SK-N-SH treated with all-trans-retinoic acid at 6 μM for 48 hours (cell line): ENCODE measurements around the gene PCDHGB6.

ENCODE experiments used
- ATAC-seq: fragments of 200-7000 bp; cut with Tn5 transposase; 3 replicates; pipeline ENCODE4 v1.9.1; 2020; ENCODE audit warnings: mild to moderate bottlenecking, moderate library complexity
- ARNTL ChIP-seq: fragments of 450-650 bp; formaldehyde crosslinking; IDR thresholded peaks from 2 replicates; pipeline ENCODE4 v1.5.0; 2020; ENCODE audit warnings: low read depth, mild to moderate bottlenecking, moderate library complexity, borderline replicate concordance
- BACH2 ChIP-seq: fragments of 250-450 bp; sonication (Bioruptor Pico); IDR thresholded peaks from 2 replicates; pipeline ENCODE4 v1.9.0; 2021; ENCODE audit warnings: mild to moderate bottlenecking, borderline replicate concordance
- CSDC2 ChIP-seq: fragments of 250-450 bp; sonication (Bioruptor Pico); IDR thresholded peaks from 2 replicates; pipeline ENCODE4 v1.5.0; 2020; ENCODE audit warnings: mild to moderate bottlenecking, moderate library complexity
- ESRRG ChIP-seq: fragments of 250-450 bp; sonication (Bioruptor Pico); IDR thresholded peaks from 2 replicates; pipeline ENCODE4 v1.6.1; 2021; ENCODE audit warnings: mild to moderate bottlenecking
- ISL1 ChIP-seq: fragments of 250-450 bp; sonication (Bioruptor Pico); IDR thresholded peaks from 2 replicates; pipeline ENCODE4 v2.1.2; 2022; ENCODE audit warnings: mild to moderate bottlenecking, moderate library complexity
- OSR1 ChIP-seq: fragments of 250-450 bp; sonication (Bioruptor Pico); IDR thresholded peaks from 2 replicates; pipeline ENCODE4 v1.8.0; 2022; ENCODE audit warnings: moderate library complexity, mild to moderate bottlenecking, inconsistent platforms
- RARB ChIP-seq: fragments of 250-450 bp; sonication (Bioruptor Pico); IDR thresholded peaks from 2 replicates; pipeline ENCODE4 v1.8.0; 2021; ENCODE audit warnings: mild to moderate bottlenecking, moderate library complexity
- SNAI2 ChIP-seq: fragments of 250-450 bp; sonication (Bioruptor Pico); IDR thresholded peaks from 2 replicates; pipeline ENCODE4 v1.5.0; 2020; ENCODE audit warnings: mild to moderate bottlenecking, moderate library complexity
- TCF4 ChIP-seq: fragments of 250-450 bp; sonication (Bioruptor Pico); IDR thresholded peaks from 2 replicates; pipeline ENCODE4 v1.8.0; 2021; ENCODE audit warnings: mild to moderate bottlenecking, moderate library complexity, borderline replicate concordance
- TOX ChIP-seq: fragments of 250-450 bp; sonication (Bioruptor Pico); IDR thresholded peaks from 2 replicates; pipeline ENCODE4 v1.8.0; 2021; ENCODE audit warnings: mild to moderate bottlenecking, moderate library complexity, borderline replicate concordance
- ZC3H10 ChIP-seq: fragments of 250-450 bp; sonication (Bioruptor Pico); IDR thresholded peaks from 2 replicates; pipeline ENCODE4 v1.5.1; 2021; ENCODE audit warnings: mild to moderate bottlenecking, moderate library complexity
- ZFP3 ChIP-seq: fragments of 250-450 bp; sonication (Bioruptor Pico); IDR thresholded peaks from 2 replicates; pipeline ENCODE4 v1.5.0; 2020; ENCODE audit warnings: mild to moderate bottlenecking, moderate library complexity
- ZFP30 ChIP-seq: fragments of 450-650 bp; formaldehyde crosslinking; IDR thresholded peaks from 2 replicates; pipeline ENCODE4 v1.5.0; 2022; ENCODE audit warnings: mild to moderate bottlenecking, moderate library complexity
- ZNF70 ChIP-seq: fragments of 450-650 bp; formaldehyde crosslinking; IDR thresholded peaks from 2 replicates; pipeline ENCODE4 v1.5.0; 2020; ENCODE audit warnings: mild to moderate bottlenecking, moderate library complexity
- ZNF8 ChIP-seq: fragments of 450-650 bp; formaldehyde crosslinking; IDR thresholded peaks from 2 replicates; pipeline ENCODE4 v1.5.0; 2020; ENCODE audit warnings: mild to moderate bottlenecking, moderate library complexity
- TF ChIP-seq, protein P1 (sequence below): fragments of 250-450 bp; sonication (Bioruptor Pico); IDR thresholded peaks from 2 replicates; pipeline ENCODE4 v1.8.0; 2021; ENCODE audit warnings: low read depth, mild to moderate bottlenecking, moderate library complexity, borderline replicate concordance
- TF ChIP-seq, protein P2 (sequence below): fragments of 250-450 bp; sonication (Bioruptor Pico); IDR thresholded peaks from 2 replicates; pipeline ENCODE4 v1.5.1; 2021; ENCODE audit warnings: mild to moderate bottlenecking, moderate library complexity
- TF ChIP-seq, protein P3 (sequence below): fragments of 250-450 bp; sonication (Bioruptor Pico); IDR thresholded peaks from 2 replicates; pipeline ENCODE4 v1.8.0; 2020; ENCODE audit warnings: mild to moderate bottlenecking, moderate library complexity, borderline replicate concordance
- TF ChIP-seq, protein P4 (sequence below): fragments of 250-450 bp; sonication (Bioruptor Pico); IDR thresholded peaks from 2 replicates; pipeline ENCODE4 v1.5.1; 2020; ENCODE audit warnings: low read depth, mild to moderate bottlenecking, moderate library complexity
- TF ChIP-seq, protein P5 (sequence below): fragments of 250-450 bp; sonication (Bioruptor Pico); IDR thresholded peaks from 2 replicates; pipeline ENCODE4 v1.5.0; 2020; ENCODE audit warnings: mild to moderate bottlenecking, moderate library complexity

PCDHGB6 gene

DNA sequence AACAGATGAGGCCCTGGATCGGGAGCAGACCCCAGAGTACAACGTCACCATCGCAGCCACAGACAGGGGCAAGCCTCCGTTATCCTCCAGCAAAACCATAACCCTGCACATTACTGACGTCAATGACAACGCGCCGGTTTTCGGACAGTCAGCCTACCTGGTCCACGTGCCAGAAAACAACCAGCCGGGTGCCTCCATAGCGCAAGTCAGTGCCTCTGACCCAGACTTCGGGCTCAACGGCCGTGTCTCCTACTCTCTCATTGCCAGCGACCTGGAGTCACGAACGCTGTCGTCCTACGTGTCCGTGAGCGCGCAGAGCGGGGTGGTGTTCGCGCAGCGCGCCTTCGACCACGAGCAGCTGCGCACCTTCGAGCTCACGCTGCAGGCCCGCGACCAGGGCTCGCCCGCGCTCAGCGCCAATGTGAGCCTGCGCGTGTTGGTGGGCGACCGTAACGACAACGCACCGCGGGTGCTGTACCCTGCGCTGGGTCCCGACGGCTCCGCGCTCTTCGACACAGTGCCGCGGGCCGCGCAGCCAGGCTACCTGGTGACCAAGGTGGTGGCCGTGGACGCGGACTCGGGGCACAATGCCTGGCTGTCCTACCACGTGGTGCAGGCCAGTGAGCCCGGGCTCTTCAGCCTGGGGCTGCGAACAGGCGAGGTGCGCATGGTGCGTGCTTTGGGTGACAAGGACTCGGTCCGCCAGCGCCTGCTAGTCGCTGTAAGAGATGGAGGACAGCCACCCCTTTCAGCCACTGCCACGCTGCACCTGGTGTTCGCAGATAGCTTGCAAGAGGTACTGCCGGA lies 11.5 kb downstream of the PCDHGB6 start:
- ATAC-seq: no peak
- TF ChIP-seq SNAI2 (CRISPR knock-in tag) (no peak), RARB (no peak), ISL1 (CRISPR knock-in tag) (no peak), BACH2 (no peak)
- TF ChIP-seq, protein P1, sequence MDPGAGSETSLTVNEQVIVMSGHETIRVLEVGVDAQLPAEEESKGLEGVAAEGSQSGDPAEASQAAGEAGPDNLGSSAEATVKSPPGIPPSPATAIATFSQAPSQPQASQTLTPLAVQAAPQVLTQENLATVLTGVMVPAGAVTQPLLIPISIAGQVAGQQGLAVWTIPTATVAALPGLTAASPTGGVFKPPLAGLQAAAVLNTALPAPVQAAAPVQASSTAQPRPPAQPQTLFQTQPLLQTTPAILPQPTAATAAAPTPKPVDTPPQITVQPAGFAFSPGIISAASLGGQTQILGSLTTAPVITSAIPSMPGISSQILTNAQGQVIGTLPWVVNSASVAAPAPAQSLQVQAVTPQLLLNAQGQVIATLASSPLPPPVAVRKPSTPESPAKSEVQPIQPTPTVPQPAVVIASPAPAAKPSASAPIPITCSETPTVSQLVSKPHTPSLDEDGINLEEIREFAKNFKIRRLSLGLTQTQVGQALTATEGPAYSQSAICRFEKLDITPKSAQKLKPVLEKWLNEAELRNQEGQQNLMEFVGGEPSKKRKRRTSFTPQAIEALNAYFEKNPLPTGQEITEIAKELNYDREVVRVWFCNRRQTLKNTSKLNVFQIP (CRISPR knock-in tag): no peak
- TF ChIP-seq, protein P2, sequence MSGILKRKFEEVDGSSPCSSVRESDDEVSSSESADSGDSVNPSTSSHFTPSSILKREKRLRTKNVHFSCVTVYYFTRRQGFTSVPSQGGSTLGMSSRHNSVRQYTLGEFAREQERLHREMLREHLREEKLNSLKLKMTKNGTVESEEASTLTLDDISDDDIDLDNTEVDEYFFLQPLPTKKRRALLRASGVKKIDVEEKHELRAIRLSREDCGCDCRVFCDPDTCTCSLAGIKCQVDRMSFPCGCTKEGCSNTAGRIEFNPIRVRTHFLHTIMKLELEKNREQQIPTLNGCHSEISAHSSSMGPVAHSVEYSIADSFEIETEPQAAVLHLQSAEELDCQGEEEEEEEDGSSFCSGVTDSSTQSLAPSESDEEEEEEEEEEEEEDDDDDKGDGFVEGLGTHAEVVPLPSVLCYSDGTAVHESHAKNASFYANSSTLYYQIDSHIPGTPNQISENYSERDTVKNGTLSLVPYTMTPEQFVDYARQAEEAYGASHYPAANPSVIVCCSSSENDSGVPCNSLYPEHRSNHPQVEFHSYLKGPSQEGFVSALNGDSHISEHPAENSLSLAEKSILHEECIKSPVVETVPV: no peak

DNA sequence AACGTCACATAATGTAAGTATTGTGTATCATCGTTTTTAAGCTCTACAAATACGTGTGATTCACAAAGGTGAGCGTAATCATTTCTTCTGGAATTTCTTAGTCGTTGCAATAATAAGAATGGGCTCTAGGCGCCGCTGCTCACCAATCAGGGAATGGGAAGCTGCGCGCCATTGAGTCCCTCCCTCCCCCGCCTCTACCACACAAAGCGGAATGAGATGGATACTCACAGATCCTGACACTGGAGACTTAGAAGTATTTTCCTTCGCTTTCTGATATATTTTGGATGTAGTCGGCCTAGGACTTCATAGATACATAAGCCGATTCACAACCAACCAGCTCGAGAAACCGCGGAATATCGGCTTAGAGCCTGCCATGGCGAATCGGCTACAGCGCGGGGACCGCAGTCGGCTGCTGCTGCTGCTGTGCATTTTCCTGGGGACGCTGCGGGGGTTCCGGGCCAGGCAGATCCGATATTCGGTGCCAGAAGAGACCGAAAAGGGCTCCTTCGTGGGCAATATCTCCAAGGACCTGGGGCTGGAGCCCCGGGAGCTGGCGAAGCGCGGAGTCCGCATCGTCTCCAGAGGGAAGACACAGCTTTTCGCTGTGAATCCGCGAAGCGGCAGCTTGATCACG lies 13.2 kb downstream of the PCDHGB6 start, which contains the start of gene PCDHGA11:
TSS of gene PCDHGA11 (plus strand) at position 197 of the 634 bp plus-strand sequence. CDS start at position 374, 177 bp downstream.
- ATAC-seq: no peak
- TF ChIP-seq OSR1 (no peak), ISL1 (CRISPR knock-in tag) (no peak), ARNTL (CRISPR knock-in tag) (no peak), ZNF8 (no peak), ZFP30 (CRISPR knock-in tag) (no peak), ESRRG (CRISPR knock-in tag) (no peak), ZC3H10 (CRISPR knock-in tag) (no peak), ZNF70 (CRISPR knock-in tag) (no peak), BACH2 (no peak), SNAI2 (CRISPR knock-in tag) (no peak), RARB (no peak), CSDC2 (CRISPR knock-in tag) (no peak), TCF4 (CRISPR knock-in tag) (no peak), ZFP3 (no peak), TOX (CRISPR knock-in tag) (no peak)
- TF ChIP-seq, protein P3, sequence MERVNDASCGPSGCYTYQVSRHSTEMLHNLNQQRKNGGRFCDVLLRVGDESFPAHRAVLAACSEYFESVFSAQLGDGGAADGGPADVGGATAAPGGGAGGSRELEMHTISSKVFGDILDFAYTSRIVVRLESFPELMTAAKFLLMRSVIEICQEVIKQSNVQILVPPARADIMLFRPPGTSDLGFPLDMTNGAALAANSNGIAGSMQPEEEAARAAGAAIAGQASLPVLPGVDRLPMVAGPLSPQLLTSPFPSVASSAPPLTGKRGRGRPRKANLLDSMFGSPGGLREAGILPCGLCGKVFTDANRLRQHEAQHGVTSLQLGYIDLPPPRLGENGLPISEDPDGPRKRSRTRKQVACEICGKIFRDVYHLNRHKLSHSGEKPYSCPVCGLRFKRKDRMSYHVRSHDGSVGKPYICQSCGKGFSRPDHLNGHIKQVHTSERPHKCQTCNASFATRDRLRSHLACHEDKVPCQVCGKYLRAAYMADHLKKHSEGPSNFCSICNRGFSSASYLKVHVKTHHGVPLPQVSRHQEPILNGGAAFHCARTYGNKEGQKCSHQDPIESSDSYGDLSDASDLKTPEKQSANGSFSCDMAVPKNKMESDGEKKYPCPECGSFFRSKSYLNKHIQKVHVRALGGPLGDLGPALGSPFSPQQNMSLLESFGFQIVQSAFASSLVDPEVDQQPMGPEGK (CRISPR knock-in tag): no peak
- TF ChIP-seq, protein P4, sequence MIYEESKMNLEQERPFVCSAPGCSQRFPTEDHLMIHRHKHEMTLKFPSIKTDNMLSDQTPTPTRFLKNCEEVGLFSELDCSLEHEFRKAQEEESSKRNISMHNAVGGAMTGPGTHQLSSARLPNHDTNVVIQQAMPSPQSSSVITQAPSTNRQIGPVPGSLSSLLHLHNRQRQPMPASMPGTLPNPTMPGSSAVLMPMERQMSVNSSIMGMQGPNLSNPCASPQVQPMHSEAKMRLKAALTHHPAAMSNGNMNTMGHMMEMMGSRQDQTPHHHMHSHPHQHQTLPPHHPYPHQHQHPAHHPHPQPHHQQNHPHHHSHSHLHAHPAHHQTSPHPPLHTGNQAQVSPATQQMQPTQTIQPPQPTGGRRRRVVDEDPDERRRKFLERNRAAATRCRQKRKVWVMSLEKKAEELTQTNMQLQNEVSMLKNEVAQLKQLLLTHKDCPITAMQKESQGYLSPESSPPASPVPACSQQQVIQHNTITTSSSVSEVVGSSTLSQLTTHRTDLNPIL (CRISPR knock-in tag): no peak
- TF ChIP-seq, protein P5, sequence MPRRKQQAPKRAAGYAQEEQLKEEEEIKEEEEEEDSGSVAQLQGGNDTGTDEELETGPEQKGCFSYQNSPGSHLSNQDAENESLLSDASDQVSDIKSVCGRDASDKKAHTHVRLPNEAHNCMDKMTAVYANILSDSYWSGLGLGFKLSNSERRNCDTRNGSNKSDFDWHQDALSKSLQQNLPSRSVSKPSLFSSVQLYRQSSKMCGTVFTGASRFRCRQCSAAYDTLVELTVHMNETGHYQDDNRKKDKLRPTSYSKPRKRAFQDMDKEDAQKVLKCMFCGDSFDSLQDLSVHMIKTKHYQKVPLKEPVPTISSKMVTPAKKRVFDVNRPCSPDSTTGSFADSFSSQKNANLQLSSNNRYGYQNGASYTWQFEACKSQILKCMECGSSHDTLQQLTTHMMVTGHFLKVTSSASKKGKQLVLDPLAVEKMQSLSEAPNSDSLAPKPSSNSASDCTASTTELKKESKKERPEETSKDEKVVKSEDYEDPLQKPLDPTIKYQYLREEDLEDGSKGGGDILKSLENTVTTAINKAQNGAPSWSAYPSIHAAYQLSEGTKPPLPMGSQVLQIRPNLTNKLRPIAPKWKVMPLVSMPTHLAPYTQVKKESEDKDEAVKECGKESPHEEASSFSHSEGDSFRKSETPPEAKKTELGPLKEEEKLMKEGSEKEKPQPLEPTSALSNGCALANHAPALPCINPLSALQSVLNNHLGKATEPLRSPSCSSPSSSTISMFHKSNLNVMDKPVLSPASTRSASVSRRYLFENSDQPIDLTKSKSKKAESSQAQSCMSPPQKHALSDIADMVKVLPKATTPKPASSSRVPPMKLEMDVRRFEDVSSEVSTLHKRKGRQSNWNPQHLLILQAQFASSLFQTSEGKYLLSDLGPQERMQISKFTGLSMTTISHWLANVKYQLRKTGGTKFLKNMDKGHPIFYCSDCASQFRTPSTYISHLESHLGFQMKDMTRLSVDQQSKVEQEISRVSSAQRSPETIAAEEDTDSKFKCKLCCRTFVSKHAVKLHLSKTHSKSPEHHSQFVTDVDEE: no peak
- TF ChIP-seq, protein P2: no peak
